ENCODE results near the gene PPARD.

PPARD gene

DNA sequence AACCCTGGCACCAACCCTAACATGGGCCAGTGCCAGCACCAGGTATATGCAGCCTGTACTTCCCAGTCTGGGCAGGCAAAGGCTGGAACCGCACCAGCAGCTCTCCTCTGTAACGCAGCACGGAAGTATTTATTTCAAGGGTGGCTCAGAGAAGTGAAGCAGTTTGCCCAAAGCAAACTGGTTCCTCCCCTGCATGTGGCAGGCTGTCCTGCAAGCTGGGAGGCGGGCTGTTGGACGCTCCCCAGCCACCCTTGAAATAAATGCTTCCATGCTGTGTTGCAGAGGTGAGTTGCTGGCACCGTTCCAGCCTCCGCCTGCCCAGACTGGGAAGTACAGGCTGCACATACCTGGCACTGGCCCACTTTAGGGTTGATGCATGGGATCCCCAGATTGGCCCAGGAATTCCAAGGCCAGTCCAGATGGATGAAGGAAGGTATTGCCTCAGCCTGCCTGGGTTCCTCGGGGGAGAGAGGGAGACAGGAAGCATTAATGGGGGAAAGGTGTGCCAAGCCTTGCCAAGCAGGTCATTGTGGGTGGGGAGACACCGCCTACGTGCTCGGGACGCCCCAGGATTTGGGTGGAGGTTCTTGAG is 49.8 kb downstream of the PPARD start:
- TF ChIP-seq, protein P1, sequence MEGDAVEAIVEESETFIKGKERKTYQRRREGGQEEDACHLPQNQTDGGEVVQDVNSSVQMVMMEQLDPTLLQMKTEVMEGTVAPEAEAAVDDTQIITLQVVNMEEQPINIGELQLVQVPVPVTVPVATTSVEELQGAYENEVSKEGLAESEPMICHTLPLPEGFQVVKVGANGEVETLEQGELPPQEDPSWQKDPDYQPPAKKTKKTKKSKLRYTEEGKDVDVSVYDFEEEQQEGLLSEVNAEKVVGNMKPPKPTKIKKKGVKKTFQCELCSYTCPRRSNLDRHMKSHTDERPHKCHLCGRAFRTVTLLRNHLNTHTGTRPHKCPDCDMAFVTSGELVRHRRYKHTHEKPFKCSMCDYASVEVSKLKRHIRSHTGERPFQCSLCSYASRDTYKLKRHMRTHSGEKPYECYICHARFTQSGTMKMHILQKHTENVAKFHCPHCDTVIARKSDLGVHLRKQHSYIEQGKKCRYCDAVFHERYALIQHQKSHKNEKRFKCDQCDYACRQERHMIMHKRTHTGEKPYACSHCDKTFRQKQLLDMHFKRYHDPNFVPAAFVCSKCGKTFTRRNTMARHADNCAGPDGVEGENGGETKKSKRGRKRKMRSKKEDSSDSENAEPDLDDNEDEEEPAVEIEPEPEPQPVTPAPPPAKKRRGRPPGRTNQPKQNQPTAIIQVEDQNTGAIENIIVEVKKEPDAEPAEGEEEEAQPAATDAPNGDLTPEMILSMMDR (conservative IDR thresholded peaks at IDR 0.05; ENCODE audit: low read depth): no peak
- H3K27ac ChIP-seq: peak overlapping the region; percentile 94
- CTCF ChIA-PET: interaction anchor here (0.5 to 1.2 kb wide), 4 partner anchors 40 to 96 kb away, joined by 3 to 5 read pairs (median 4); partner anchors contain the start of gene PPARD
- POLR2A ChIA-PET (ENCODE audit: low non-redundant PET): no interaction called here
- peak; percentile 90 for DNase-seq (ENCODE audit: low spot score)

DNA sequence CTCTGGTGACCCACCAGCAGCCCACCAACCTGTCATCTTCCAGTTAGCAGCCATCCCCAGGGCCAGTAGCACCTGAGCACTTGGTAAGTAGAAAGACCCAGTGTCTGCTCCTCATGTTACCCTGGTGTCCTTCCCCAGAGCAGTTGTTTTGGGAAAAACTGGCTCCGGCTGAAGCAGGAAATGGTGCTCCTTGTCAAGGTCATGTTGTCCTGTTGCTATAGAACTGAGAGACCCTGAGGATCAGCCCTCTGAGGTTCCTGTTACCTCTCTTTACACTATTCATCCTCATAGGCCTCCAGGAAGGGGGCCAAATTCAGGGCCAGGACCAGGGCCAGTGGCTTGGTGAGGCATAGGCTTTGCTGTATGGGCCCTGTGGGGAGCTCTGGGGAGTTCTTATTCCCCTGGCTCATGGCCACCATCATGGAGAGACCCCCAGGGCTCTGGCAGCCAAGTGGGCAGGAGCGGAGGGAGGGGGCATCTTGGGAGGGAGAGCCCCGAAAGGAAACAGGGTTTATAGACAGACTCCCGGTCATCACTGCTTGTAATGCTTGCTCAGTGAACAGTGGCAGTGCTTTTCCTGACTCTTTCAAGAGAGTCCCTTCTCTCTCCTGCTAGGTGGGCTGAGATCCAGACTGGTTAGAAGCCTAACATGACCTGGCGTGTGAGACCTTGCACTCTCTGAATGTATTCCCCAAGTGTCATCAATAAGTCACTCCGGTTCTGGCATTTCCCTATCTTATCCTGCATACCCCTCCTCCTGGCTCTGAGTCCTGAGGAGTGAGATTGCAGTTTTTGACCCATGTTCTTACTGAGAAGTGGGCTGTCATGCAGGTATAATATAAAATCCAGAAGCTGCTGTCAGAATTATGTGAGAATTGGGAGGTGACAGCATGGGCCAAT is 50.7 kb downstream of the PPARD start:
- TF ChIP-seq, protein P1 (conservative IDR thresholded peaks at IDR 0.05; ENCODE audit: low read depth): no peak
- DNase-seq (ENCODE audit: low spot score): peak; percentile 20
- H3K27ac ChIP-seq: peak overlapping the region; percentile 94
- ChIA-PET POLR2A (ENCODE audit: low non-redundant PET) (no interaction called here), CTCF (interaction anchor here (0.5 to 1.1 kb wide), 3 partner anchors 41 to 1238 kb away, joined by 3 to 4 read pairs (median 3); no protein-coding TSS in a partner anchor)

DNA sequence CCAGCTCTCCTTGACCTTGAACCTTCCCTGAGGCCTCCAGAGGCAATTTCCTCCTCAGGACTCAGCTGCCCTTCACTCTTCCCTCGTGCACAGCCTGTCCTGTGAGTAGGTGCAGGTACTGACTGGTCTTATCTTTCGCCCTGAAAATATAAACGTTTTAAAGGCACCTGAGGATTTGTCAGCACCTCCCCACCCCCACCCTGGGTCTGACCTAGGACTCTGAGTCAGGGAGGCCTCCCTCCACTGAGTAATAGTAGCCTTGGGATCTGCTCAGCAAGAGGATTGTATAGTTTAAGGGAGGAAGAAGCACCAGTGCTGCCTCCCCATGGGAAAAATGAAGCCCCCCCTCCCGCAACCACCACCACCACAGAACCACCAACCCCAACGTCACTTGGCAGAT is 54.6 kb downstream of the PPARD start:
- ChIA-PET POLR2A (ENCODE audit: low non-redundant PET) (no interaction called here), CTCF (no interaction called here)
- DNase-seq (ENCODE audit: low spot score): peak; percentile 81
- H3K27ac ChIP-seq: peak overlapping the region; percentile 51
- TF ChIP-seq, protein P1 (conservative IDR thresholded peaks at IDR 0.05; ENCODE audit: low read depth): no peak

DNA sequence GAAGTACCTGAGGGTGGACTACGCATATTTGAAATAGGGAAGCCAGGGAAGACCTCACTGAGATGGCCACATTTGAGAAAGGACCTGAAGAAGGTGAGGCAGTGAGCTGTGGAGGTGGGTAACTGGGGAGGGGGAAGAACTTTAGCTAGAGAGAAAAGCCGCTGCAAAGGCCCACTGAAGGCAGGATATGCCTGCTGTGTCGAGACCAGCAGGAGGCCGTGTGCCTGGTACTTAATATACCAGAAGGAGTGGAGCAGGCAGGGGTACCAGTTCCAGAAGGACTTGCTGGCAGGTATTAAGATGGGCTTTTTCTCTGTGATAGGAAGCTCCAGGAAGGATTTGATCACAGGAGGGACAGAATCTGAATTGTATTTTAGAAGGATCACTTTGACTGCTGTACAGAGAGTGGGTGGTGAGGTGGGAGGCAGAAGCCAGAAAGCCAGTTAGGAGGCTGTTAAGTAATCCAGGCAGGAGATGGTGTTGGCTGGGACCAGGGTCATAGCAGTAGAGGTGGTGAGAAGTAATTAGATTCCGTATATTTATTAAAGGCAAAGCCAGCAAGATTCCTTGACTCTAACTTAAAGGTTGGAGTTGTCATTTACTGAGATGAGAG is 55.6 kb downstream of the PPARD start:
- TF ChIP-seq, protein P1 (conservative IDR thresholded peaks at IDR 0.05; ENCODE audit: low read depth): no peak
- DNase-seq (ENCODE audit: low spot score): no peak
- ChIA-PET CTCF (no interaction called here), POLR2A (ENCODE audit: low non-redundant PET) (no interaction called here)
- H3K27ac ChIP-seq: no peak overlapping the region

DNA sequence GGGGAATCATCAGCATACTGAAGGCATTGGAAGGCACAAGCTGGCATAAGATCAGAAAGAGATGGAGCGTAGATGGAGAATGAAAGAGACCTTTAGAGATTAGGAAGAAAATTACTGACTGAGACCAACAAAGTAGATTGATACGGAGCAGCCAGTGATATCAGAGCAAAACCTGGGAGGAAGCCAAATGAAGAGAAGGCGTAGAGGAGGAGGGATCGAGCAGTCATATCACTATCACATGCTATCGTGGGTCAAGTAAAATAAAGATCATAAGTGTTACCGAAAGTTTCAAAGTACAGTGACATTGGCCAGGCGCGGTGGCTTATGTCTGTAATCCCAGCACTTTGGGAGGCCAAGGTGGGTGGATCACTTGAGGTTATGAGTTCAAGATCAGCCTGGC is 56.2 kb downstream of the PPARD start:
- H3K27ac ChIP-seq: no peak overlapping the region
- ChIA-PET CTCF (no interaction called here), POLR2A (ENCODE audit: low non-redundant PET) (interaction anchor here (0.6 kb wide), 1 partner anchor 50 kb away, joined by 4 read pairs; no protein-coding TSS in a partner anchor)
- no peak for DNase-seq (ENCODE audit: low spot score)
- TF ChIP-seq, protein P1 (conservative IDR thresholded peaks at IDR 0.05; ENCODE audit: low read depth): no peak

DNA sequence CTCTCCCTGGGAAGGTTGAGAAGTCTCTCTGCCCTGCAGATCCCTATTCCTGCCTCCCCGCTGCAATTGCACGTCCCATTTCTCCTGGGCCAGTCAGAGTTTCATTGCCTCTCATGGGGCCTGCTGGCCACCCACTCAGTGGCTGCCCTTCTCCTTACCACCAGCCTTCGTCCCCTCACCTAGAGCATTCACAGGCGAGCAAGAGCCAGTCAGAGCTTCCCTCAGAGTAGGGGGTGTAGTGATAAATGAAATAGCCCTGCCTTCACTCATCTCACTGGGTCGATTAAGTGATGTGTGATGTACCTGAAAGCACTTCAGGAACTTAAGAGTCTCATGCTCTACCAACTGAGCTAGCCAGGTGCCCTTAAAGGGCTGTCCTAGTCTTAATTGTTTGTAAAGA is 57.8 kb downstream of the PPARD start:
- H3K27ac ChIP-seq: peak overlapping the region; percentile 80
- TF ChIP-seq, protein P1 (conservative IDR thresholded peaks at IDR 0.05; ENCODE audit: low read depth): no peak
- no peak for DNase-seq (ENCODE audit: low spot score)
- CTCF ChIA-PET: interaction anchor here (0.5 to 1.6 kb wide), 2 partner anchors 24 to 58 kb away, joined by 6 to 7 read pairs; partner anchors contain the start of gene PPARD
- POLR2A ChIA-PET (ENCODE audit: low non-redundant PET): no interaction called here
